ENCODE measurements around the gene CKMT2. TPM values are rescaled to one million over a fixed set of nuclear protein-coding genes. Genes with fewer than 3 reads are reported as not detected.
"Not testable (repeated sequence)": the region's sequence is repeated elsewhere in the genome, so short reads cannot be mapped to it uniquely, and the experiment has no call there.

CKMT2 gene
- total RNA-seq, 1 experiment from 2014 or later: not detected

DNA sequence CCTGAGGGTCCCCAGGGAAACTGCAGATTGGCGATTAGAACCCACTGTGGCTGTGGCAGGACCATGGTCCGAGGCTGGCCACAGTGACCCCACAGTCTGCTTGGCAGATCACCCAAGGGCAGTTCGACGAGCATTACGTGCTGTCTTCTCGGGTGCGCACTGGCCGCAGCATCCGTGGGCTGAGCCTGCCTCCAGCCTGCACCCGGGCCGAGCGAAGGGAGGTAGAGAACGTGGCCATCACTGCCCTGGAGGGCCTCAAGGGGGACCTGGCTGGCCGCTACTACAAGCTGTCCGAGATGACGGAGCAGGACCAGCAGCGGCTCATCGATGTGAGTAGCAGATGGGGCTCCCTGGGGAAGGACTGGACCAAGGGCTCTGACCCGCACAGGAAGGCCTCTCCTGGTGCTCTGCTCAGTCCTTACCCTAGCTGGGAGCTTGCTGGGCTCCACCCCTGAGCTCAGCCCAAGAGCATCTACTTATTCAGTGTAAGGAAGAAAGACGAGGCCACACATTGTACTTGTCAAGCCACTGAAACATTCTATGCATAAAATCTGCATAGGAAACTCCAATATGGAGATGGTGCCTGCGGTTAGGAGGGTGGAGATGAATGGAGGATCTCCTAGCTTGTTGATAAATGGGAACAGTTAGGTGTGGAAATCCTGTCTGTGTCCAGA is 21.9 kb downstream of the CKMT2 start:
- no peaks in the 10 kb centered on the region for H3K36me3 ChIP-seq (ENCODE audit: control insufficient read depth, insufficient read depth, low read length)
- H3K27me3 ChIP-seq (ENCODE audit: control insufficient read depth, insufficient read depth, low read length): no peaks in the 10 kb centered on the region
- ChIA-PET CTCF (no interaction called here), POLR2A (no interaction called here)
- ATAC-seq (no peak), DNase-seq (ENCODE audit: low read depth, low spot score) (no peak)
- H3K4me1 ChIP-seq (ENCODE audit: control insufficient read depth, insufficient read depth, low read length): no peaks in the 10 kb centered on the region
- no peak overlapping the region for H3K4me3 ChIP-seq (ENCODE audit: low read depth in 2 of 2, low read length in 2 of 2)
- intact Hi-C loops (cut with micrococcal nuclease; ENCODE audit: unreplicated experiment): no loop called here
- TF ChIP-seq TCF7L2 (IDR thresholded peaks at IDR 0.05; ENCODE audit: low read depth, low read length) (no peak), SIN3A (IDR thresholded peaks at IDR 0.05; ENCODE audit: borderline replicate concordance, insufficient read depth, low read depth, low read length) (no peak), POLR2AphosphoS5 (IDR thresholded peaks at IDR 0.05; ENCODE audit: low read depth, low read length) (no peak)
- TF ChIP-seq, protein P1, sequence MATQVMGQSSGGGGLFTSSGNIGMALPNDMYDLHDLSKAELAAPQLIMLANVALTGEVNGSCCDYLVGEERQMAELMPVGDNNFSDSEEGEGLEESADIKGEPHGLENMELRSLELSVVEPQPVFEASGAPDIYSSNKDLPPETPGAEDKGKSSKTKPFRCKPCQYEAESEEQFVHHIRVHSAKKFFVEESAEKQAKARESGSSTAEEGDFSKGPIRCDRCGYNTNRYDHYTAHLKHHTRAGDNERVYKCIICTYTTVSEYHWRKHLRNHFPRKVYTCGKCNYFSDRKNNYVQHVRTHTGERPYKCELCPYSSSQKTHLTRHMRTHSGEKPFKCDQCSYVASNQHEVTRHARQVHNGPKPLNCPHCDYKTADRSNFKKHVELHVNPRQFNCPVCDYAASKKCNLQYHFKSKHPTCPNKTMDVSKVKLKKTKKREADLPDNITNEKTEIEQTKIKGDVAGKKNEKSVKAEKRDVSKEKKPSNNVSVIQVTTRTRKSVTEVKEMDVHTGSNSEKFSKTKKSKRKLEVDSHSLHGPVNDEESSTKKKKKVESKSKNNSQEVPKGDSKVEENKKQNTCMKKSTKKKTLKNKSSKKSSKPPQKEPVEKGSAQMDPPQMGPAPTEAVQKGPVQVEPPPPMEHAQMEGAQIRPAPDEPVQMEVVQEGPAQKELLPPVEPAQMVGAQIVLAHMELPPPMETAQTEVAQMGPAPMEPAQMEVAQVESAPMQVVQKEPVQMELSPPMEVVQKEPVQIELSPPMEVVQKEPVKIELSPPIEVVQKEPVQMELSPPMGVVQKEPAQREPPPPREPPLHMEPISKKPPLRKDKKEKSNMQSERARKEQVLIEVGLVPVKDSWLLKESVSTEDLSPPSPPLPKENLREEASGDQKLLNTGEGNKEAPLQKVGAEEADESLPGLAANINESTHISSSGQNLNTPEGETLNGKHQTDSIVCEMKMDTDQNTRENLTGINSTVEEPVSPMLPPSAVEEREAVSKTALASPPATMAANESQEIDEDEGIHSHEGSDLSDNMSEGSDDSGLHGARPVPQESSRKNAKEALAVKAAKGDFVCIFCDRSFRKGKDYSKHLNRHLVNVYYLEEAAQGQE (IDR thresholded peaks at IDR 0.05; ENCODE audit: insufficient read depth in 1 of 2, low read depth in 2 of 2, low read length in 1 of 2): no peak
- TF ChIP-seq, protein P2, sequence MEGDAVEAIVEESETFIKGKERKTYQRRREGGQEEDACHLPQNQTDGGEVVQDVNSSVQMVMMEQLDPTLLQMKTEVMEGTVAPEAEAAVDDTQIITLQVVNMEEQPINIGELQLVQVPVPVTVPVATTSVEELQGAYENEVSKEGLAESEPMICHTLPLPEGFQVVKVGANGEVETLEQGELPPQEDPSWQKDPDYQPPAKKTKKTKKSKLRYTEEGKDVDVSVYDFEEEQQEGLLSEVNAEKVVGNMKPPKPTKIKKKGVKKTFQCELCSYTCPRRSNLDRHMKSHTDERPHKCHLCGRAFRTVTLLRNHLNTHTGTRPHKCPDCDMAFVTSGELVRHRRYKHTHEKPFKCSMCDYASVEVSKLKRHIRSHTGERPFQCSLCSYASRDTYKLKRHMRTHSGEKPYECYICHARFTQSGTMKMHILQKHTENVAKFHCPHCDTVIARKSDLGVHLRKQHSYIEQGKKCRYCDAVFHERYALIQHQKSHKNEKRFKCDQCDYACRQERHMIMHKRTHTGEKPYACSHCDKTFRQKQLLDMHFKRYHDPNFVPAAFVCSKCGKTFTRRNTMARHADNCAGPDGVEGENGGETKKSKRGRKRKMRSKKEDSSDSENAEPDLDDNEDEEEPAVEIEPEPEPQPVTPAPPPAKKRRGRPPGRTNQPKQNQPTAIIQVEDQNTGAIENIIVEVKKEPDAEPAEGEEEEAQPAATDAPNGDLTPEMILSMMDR (IDR thresholded peaks at IDR 0.05): no peak
- BruUV-seq (replicated peaks): no TSS peak
- in situ Hi-C loops (cut with HindIII; ENCODE audit: low pct_unique_long_range_greater_than_20kb, low sequenced_read_pairs): no loop called here
- no peak overlapping the region for H3K27ac ChIP-seq (ENCODE audit: low read length)
- H3K9me3 ChIP-seq (ENCODE audit: control insufficient read depth, insufficient read depth, low read depth, low read length): no peaks in the 10 kb centered on the region

DNA sequence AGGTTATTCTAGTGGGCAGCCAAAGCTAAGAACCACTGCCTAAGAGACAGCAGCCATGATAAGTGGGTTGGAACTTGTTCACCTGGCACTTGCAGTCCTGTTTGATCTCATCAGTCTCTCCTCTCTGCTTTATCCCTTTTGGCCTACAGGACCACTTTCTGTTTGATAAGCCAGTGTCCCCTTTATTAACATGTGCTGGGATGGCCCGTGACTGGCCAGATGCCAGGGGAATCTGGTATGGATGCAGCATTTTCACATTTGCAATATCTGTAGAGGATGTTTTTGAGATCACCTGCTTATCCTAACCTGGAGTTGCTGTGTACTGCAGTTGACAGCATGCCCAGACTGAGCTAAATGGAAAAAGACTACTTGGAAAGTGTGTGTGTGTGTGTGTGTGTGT is 23.6 kb downstream of the CKMT2 start:
- intact Hi-C loops (cut with micrococcal nuclease; ENCODE audit: unreplicated experiment) (no loop called here), in situ Hi-C loops (cut with HindIII; ENCODE audit: low pct_unique_long_range_greater_than_20kb, low sequenced_read_pairs) (no loop called here)
- BruUV-seq (replicated peaks): no TSS peak
- TF ChIP-seq POLR2AphosphoS5 (IDR thresholded peaks at IDR 0.05; ENCODE audit: low read depth, low read length) (no peak), TCF7L2 (IDR thresholded peaks at IDR 0.05; ENCODE audit: low read depth, low read length) (no peak), SIN3A (IDR thresholded peaks at IDR 0.05; ENCODE audit: borderline replicate concordance, insufficient read depth, low read depth, low read length) (no peak)
- TF ChIP-seq, protein P2 (IDR thresholded peaks at IDR 0.05): no peak
- TF ChIP-seq, protein P1 (IDR thresholded peaks at IDR 0.05; ENCODE audit: insufficient read depth in 1 of 2, low read depth in 2 of 2, low read length in 1 of 2): no peak
- Histone ChIP-seq H3K36me3 (ENCODE audit: control insufficient read depth, insufficient read depth, low read length) (no peaks in the 10 kb centered on the region), H3K27ac (ENCODE audit: low read length) (no peak overlapping the region), H3K4me1 (ENCODE audit: control insufficient read depth, insufficient read depth, low read length) (no peaks in the 10 kb centered on the region), H3K4me3 (ENCODE audit: low read depth in 2 of 2, low read length in 2 of 2) (no peak overlapping the region), H3K27me3 (ENCODE audit: control insufficient read depth, insufficient read depth, low read length) (no peaks in the 10 kb centered on the region), H3K9me3 (ENCODE audit: control insufficient read depth, insufficient read depth, low read depth, low read length) (no peaks in the 10 kb centered on the region)
- ChIA-PET POLR2A (interaction anchor here (0.5 kb wide), 1 partner anchor 477 kb away, joined by 3 read pairs; no protein-coding TSS in a partner anchor), CTCF (no interaction called here)
- DNase-seq (ENCODE audit: low read depth, low spot score) (no peak), ATAC-seq (no peak)

DNA sequence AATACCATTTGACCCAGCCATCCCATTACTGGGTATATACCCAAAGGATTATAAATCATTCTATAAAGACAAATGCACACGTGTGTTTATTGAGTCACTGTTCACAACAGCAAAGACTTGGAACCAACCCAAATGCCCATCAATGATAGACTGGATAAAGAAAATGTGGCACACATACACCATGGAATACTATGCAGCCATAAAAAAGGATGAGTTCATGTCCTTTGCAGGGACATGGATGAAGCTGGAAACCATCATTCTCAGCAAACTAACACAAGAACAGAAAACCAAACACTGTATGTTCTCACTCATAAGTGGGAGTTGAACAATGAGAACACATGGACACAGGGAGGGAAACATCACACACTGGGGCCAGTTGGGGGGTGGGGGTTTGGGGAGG is 29.7 kb downstream of the CKMT2 start:
- intact Hi-C loops (cut with micrococcal nuclease; ENCODE audit: unreplicated experiment); in situ Hi-C loops (cut with HindIII; ENCODE audit: low pct_unique_long_range_greater_than_20kb, low sequenced_read_pairs): not testable (repeated sequence)

More for the DNA sequence above, 29.7 kb downstream of the CKMT2 start:
- H3K27me3 ChIP-seq (ENCODE audit: control insufficient read depth, insufficient read depth, low read length); H3K36me3 ChIP-seq (ENCODE audit: control insufficient read depth, insufficient read depth, low read length); H3K9me3 ChIP-seq (ENCODE audit: control insufficient read depth, insufficient read depth, low read depth, low read length); CTCF ChIA-PET; H3K4me3 ChIP-seq (ENCODE audit: low read depth in 2 of 2, low read length in 2 of 2); POLR2A ChIA-PET; ATAC-seq; DNase-seq (ENCODE audit: low read depth, low spot score); H3K27ac ChIP-seq (ENCODE audit: low read length); H3K4me1 ChIP-seq (ENCODE audit: control insufficient read depth, insufficient read depth, low read length); BruUV-seq (replicated peaks): not testable (repeated sequence)
